DMS114 treated with DMSO at 0.1 percent for 48 hours (cell line): ENCODE results near the gene BCL2L12.

Experiments
- DNase-seq: peaks from one replicate; lab custom pipeline; 2025; ENCODE audit not compliant: unreplicated experiment; lab: John Stamatoyannopoulos, UW

The BCL2L12 gene

DNA sequence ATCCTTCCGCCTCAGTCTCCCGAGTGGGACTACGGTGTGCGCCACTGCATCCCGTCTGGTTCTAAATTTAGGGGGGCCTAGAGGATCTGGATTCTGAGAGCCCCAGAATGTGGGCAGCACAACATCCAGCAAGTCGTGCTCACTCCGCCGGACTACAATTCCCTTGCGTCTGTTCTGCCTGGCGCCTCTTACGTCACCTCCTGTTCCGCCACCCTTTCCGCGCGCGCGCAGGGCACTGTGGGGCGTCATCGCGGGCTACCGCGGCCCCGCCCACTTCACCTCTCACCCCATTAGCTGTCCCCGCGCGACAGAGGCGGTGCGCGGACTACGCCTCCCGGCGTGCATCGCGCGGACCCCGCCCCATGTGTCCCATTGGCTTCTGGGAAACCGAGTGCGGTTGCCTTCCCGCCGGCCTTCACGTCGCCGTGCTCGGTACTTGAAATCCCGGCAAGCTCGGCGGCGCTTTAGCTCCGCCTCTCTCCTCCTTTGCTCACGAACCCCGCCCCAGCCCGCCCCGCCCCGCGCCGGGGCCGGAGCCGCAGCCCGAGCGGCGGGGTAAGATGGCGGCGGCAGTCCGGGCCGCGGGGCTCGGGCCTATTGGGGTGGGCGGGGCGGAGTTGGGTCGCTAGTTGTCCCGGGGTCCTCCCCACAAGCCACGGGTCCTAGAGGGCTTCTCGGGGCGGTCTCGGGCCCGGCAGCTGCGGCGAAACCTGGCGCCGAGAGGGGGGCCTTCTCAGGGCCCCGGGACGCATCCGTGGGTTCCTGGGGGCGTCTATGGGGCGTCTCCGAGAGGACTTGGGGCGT lies 23.8 kb upstream of the BCL2L12 start, which contains the start of gene SCAF1:
Gene SCAF1, plus strand, starts transcription at position 522 of the 804 bp plus-strand sequence. CDS start 2,818 bp downstream, outside the sequence.
- peak; percentile 89 for DNase-seq

- no peak for DNase-seq
Measured at GRCh38 chr19:49642492-49643035, 23.2 kb upstream of the BCL2L12 start.

DNA sequence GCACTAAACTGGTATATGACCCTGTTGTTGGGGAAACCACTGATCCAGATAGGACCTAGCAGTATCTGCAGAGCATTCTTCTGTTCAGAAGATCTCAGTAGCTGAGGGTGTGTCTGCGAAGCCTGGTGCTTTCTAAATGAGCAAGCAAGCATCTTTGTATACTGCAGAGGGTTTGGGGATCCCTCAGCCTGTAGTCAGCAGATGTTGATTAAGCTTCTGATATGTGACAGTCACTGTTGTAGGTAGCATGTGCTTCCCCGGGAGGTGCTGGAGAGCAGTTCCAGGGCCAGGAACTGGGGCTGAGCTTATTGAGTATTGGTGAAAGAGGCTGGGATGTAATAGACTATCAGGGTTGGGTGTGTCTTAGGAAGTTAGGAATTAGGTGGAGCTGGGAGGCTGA lies 22.3 kb upstream of the BCL2L12 start:
- no peak for DNase-seq

GRCh38 chr19:49645592-49645991 lies 20.1 kb upstream of the BCL2L12 start:
- DNase-seq = no peak

GRCh38 chr19:49645995-49646394 lies 19.7 kb upstream of the BCL2L12 start:
- no peak for DNase-seq

- DNase-seq = no peak
Measured at GRCh38 chr19:49646586-49646985, 19.1 kb upstream of the BCL2L12 start.

GRCh38 chr19:49651029-49651819 lies 14.5 kb upstream of the BCL2L12 start:
- no peak for DNase-seq

GRCh38 chr19:49651820-49652550 lies 13.7 kb upstream of the BCL2L12 start:
- DNase-seq = no peak

- DNase-seq = no peak
Measured at GRCh38 chr19:49652551-49653465, 12.9 kb upstream of the BCL2L12 start.

DNA sequence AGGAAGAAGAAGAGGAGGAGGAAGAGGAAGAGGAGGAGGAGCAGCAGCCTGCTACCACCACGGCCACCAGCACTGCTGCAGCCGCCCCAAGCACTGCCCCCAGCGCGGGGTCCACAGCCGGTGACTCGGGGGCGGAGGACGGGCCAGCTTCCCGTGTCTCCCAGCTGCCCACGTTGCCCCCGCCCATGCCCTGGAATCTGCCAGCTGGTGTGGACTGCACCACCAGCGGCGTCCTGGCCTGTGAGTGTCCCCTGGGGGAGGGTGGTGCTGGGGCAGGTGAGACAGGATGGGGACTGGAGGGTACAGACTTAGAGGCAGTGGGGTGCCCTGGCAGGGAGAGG lies 12.3 kb upstream of the BCL2L12 start:
- no peak for DNase-seq

DNA sequence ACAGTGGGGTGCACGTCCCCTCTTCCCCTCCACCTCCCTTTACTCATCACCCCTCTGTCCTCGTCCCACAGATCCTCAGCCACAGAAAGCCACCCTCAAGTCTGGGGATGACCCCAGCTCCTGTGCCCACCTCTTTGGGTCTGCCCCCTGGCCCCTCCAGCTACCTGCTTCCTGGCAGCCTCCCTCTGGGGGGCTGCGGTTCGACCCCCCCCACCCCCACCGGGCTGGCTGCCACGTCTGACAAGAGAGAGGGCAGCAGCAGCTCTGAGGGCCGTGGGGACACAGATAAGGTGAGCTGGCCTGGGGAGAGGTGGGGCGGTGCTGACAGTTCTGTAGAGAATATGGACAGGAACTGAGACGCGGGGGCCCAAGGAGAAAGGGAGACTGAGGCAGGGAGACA lies 11.2 kb upstream of the BCL2L12 start:
- DNase-seq = no peak

- no peak for DNase-seq
Measured at GRCh38 chr19:49655570-49656455, 9.9 kb upstream of the BCL2L12 start.

GRCh38 chr19:49656456-49657109 lies 9.2 kb upstream of the BCL2L12 start:
- DNase-seq = no peak

DNA sequence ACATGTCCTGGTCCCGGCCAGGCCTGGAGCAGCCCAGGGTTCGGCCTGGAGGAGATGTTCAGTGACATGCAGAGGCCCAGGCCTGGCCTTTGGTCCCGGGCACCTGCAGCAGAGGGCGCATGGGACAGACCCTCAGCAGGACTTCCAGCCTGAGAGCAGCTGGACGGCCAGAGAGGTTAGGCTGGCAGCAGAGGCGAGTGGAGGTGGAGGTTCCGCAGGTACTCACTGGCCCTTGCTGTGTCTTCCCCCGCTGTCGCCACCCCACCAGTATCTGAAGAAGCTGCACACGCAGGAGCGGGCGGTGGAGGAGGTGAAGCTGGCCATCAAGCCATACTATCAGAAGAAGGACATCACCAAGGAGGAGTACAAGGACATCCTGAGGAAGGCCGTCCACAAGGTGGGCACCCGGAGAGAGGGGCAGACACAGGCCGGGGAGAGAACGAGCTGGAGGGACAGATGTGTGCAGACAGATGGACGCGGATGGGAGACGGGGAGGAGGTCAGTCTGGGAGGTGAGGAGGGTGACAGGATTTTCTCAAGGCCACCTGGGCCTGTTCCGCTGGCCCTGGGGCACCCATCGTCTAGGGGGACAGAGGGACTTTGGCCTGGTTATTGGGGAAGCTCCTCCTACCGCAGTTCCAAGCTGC lies 8.1 kb upstream of the BCL2L12 start:
- DNase-seq = no peak

DNA sequence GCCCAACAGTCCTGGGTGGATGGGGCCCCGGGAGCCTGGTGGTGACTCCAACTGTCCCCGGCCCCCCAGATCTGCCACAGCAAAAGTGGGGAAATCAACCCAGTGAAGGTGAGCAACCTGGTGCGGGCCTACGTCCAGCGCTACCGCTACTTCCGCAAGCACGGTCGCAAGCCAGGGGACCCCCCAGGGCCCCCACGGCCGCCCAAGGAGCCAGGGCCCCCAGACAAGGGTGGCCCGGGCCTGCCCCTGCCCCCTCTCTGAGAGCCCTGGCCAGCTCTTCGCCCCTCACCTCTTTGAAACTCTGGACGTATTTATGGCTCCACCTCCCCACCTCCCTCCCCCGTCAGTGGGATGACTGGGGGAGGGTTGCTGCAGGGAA lies 7.6 kb upstream of the BCL2L12 start:
- no peak for DNase-seq

GRCh38 chr19:49658566-49659442 lies 6.9 kb upstream of the BCL2L12 start:
- DNase-seq = no peak

DNA sequence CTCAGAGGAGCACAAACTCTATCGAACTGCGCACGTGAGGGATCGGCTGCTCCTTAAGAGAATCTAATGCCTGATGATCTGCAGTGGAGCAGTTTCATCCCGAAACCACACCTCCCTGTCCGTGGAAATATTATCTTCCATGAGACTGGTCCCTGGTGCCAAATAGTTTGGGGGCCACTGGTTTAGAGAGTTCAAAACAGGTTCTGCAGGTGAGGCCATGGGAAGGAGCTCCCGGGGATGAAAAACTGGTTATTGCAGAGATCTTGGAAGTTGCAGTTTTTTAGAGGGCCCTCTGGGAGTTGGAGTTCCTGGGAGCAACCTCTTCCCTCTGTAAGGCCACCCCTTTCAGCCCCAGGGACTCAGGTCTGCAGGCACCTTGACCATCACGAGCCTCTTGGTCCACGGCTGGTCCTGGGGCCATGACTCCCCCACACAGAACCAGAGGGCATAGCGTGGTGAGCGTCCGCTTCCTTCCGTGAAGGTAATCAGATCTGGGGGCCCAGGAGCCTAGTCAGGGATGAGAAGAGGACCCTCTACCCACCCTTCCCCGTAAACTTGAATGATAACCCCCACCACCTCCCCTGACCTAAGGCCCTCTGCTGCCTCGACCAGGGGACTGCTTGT lies 5.3 kb upstream of the BCL2L12 start:
- no peak for DNase-seq
